ENCODE results near the gene CYP1A2.

GRCh38 chr15:74773329-74773728 is 24.7 kb downstream of the CYP1A2 start:
- TF ChIP-seq CTCF (conservative IDR thresholded peaks at IDR 0.05; ENCODE audit: low read length) (no peak), EZH2phosphoT487 (IDR thresholded peaks at IDR 0.05; ENCODE audit: borderline replicate concordance, low read depth, low read length) (no peak)

All from OCI-LY7 (cell line).